Measurements from ENCODE around the gene ISL1.

ISL1 gene

DNA sequence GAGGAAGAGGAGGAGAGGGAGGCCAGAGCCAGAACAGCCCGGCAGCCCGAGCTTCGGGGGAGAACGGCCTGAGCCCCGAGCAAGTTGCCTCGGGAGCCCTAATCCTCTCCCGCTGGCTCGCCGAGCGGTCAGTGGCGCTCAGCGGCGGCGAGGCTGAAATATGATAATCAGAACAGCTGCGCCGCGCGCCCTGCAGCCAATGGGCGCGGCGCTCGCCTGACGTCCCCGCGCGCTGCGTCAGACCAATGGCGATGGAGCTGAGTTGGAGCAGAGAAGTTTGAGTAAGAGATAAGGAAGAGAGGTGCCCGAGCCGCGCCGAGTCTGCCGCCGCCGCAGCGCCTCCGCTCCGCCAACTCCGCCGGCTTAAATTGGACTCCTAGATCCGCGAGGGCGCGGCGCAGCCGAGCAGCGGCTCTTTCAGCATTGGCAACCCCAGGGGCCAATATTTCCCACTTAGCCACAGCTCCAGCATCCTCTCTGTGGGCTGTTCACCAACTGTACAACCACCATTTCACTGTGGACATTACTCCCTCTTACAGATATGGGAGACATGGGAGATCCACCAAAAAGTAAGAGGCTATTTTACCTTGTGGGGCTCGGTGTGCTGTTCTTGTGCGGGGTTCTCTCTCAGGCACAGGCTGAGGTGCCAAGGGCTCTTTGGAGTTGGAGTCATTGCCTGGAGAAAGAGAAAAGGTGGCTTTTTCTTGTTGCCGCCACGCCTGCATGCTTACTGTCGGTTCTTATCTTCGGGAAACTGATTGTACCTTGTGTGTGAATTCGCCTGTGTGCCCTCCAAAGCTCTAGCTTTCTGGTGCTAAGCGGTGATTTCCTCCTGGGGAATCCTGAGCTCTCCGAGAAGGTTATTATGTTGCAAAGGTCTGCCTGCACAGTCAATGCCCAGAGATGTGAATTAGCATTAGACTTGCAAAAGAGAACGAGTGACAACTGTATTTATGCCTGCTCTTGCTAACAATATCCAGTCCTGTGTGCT, at the start of gene ISL1:
TSS of gene ISL1 (plus strand) at position 318 of the 991 bp plus-strand sequence. CDS start at position 542, 224 bp downstream.
- peak; percentile 96 for DNase-seq

GRCh38 chr5:51336878-51337277, 46.4 kb upstream of the ISL1 start:
- no peak for DNase-seq

DNA sequence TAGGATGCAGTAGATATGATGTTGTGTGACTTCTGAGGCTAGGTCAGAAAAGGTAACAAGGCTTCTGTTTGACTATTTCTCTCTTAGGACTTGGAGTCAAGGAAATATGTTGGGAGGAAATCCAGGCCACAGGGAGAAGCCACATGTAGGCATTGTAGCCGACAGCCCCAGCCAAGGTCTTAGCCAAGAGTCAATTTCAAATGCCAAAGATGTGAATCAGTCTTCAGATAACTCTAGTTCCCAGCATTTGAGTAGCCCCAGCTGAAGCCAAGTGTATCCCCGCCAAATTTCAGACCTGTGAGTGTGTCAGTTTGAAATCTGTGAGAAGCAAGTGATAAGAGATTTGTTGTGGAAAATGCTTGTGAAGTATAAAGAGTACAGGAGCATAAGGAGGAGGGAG, 38.1 kb upstream of the ISL1 start:
- no peak for DNase-seq

- DNase-seq, result no peak
Measured at GRCh38 chr5:51347157-51347556, 36.1 kb upstream of the ISL1 start.

DNA sequence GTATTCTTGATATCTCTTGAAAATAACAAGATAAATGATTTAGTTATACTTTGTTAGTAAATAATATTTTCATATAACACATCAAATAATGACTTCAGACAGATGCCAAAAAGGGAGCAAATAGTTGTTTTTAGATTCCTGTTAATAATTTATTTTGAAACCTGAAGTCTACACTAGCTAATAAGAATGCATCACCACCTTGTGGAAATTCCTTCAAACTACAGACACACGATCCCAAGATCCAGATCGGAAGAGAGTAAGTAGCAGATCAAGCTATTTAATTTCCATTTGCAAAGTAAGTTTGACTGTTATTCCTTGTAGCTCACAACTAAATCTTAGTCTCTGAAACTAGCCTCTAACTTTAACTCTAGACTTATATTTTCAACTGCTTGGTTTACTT, 35.5 kb upstream of the ISL1 start:
- no peak for DNase-seq

DNA sequence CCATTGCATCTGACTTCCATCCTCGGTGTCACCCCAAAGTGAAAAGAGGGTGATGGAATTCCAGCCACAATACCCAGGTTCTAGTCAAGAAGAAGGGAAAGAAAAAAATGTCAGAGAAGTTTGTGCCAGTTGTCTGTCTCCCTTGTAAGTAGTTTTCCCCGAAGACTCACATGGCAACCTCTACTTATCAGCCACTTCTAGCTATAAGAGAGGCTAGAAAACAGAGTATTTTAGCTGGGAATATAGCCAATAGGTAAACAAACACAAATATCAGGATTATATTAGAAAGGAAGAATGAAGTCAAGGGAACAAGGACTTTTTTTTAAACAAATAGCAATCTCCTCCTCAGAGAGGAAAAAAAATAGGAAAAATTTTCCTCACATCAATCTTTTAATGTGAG, 12.2 kb upstream of the ISL1 start:
- DNase-seq, result no peak

- peak; percentile 40 for DNase-seq
Measured at GRCh38 chr5:51373880-51374523, 9.2 kb upstream of the ISL1 start.

GRCh38 chr5:51375084-51375483, 8.2 kb upstream of the ISL1 start:
- DNase-seq, result no peak

DNA sequence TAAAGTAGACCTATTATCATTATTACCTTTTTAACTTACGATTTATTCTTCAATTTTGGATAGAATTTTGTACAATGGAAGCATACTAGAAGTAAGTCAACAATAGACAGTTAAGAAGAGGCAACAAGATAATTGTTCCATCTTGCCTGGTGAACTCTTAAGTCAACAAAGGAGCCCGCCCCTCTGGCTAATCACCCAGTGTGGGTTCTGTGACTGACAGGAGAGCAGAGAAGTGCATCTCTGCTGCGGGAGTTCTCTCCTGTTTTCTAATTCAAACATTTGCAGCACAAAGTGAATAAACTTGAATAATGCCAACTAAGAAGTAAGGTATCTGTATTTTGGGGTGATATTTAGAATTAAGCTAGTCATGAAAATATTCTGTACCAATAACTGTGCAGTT, 6.7 kb upstream of the ISL1 start:
- DNase-seq, result no peak

- peak; percentile 71 for DNase-seq
Measured at GRCh38 chr5:51377151-51378060, 5.8 kb upstream of the ISL1 start.

GRCh38 chr5:51378061-51378409, 5.2 kb upstream of the ISL1 start:
- no peak for DNase-seq

DNA sequence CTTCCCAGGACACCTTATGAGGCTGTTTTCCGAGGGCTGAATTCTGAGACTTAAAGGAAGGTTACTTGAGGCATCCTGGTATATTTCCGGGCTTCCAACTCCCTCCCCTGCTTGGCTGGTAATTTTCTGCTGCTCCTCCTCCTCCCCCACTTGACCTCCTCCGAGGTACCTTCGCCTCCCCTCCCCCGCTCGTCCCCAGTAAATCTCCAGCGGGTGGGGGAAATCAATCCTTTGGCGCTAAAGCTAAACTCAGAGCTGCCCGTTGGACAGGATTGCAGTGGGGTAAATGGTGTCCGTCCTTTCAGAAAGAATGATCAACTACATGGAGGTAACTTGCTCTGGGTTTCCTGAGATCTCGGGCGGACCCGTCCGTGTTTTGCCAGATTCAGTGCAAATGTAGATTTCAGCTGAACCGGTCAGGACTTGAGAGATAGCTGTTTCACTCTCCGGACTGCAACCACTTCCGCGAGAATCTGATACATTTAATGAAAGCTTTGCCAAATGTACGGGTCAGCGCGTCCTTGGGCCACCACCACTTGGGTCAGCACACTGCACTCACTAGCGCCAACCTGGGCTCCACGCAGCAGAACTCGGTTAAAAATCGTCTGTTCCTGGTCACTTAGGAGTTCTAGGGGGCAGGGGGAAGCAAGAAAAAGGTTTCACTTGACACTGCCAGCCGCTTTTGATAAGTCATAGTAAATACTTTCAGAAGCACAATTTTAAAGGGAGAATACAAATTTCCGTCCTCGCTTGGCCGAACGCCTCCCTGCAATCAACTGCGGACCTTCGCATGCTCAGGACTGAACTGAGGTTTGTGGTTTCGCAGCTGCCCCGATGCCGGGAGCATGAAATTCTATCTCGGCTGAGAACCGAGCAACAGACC, 4.6 kb upstream of the ISL1 start:
- DNase-seq, result peak; percentile 76

- no peak for DNase-seq
Measured at GRCh38 chr5:51379331-51379700, 3.9 kb upstream of the ISL1 start.

DNA sequence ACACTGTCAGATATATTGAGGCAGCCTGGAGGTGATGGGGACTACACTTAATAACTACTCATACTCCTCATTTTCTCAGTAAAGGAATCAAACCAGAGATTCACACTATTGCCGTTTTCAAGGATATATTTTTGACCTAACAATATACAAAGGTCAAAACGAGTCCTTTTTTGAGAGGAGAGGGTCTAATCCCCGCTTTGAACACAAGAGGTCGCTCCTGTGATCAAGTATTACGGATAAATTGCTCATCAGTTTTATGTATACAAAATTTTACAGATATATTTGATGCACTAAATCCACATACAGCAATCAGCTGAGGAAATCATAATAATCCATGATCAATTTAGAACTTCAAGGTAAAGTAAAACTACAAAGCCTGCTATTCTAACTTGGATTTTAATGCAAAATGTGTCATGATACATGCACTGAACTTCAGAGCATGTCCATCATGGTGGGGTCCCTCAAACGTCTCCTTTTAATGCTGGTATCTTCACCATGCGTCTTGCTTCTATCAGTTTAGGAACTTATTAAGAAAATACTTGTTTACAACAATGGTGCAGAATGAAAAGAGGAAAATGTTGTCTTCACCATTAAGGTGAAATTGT, 2.5 kb upstream of the ISL1 start:
- DNase-seq, result peak; percentile 66

- DNase-seq, result peak; percentile 50
Measured at GRCh38 chr5:51381761-51382474, 1.3 kb upstream of the ISL1 start.

DNA sequence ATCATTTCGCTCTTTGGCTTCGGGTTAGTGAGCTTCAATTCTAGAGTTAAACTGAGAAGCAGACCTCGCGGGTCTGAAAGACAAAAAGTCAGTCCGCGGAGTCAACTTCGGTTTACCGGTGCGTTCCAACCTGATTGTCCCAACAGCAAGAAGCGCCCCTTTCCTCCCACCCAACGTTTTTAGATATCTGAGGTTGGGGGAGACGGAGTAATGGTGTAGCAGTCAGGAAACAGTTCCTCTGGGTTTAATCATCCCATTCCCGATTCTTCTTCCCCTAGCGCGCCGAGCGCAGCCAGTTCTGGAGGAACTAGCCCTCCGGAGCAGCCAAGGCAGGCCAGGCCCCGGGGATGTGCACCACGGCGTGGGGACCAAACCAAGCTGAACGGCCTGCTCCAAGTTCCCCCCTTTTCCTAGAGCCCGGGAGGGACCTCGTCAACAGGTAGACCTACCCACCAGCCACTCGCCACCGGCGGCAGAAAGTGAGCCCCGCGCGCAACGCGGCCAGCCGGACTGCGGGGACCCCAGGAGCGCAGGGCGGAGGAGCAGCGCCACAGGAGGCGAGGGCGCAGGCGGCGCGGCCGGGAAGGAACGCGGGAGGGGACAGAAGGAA, 622 bp upstream of the ISL1 start:
- no peak for DNase-seq

GRCh38 chr5:51384281-51384840, 1.1 kb downstream of the ISL1 start:
- DNase-seq, result peak; percentile 17

- DNase-seq, result peak; percentile 32
Measured at GRCh38 chr5:51385216-51385615, 2.0 kb downstream of the ISL1 start.

DNA sequence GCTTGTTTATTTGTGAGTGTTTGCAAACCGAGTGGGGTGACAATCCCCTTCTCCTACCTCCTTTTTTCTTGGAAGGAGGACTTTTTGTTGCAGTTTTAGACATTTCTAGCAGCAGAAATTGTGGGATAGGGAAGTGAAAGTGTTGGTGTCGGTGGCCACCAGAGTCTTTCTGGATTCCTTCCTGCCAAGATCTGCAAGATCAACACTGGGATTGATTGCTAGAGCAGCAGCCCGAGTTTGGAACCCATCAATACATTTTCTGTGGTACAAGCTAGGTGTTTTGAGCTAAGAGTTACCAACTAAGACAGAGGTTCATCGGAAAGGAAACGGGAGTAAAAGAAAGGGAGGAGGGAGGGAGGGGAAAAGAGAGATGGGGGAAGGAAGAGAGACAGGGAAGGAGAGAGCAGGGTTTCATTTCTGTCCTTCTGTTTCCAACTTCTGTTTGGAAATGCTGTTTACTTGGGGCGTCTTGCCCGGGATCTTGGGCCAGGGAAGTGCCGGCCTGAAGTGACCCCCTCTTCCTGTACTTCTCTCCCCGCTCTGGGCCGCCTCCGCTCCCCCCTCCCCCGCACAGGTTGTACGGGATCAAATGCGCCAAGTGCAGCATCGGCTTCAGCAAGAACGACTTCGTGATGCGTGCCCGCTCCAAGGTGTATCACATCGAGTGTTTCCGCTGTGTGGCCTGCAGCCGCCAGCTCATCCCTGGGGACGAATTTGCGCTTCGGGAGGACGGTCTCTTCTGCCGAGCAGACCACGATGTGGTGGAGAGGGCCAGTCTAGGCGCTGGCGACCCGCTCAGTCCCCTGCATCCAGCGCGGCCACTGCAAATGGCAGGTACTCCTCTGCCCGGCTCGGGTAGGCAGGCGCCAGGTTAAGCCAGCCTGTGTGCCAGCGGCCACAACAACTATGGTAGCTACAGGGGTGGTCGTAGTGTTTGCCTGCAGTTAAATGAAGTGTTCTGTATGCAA, 4.0 kb downstream of the ISL1 start:
- DNase-seq, result peak; percentile 76

Data from retina (tissue), 1 donor.